Trophoblast cell (in vitro differentiated cells and primary cell): ENCODE data around the gene AP4S1.
A peak's percentile ranks its signal among the peaks of the same experiment; 100 is the strongest.

Experiments used
- DNase-seq, 2 donors: peaks; one replicate each; pipeline ENCODE4 v3.0.0-alpha.2; 2016
- H2AFZ ChIP-seq: 2 replicates; pipeline ENCODE4 v1.6.1; 2013; ENCODE audit warnings: low read length, moderate library complexity, mild to moderate bottlenecking; ENCODE audit not compliant: insufficient read depth, poor library complexity
- H2AK5ac ChIP-seq: 2 replicates; pipeline ENCODE4 v1.6.1; 2013; ENCODE audit warnings: mild to moderate bottlenecking, low read length
- H2BK120ac ChIP-seq: 2 replicates; pipeline ENCODE4 v1.6.1; 2013; ENCODE audit warnings: low read length, mild to moderate bottlenecking, moderate library complexity; ENCODE audit not compliant: insufficient read depth, poor library complexity
- H2BK12ac ChIP-seq: 2 replicates; pipeline ENCODE4 v1.6.1; 2013; ENCODE audit warnings: mild to moderate bottlenecking, low read length, moderate library complexity
- H2BK5ac ChIP-seq: 2 replicates; pipeline ENCODE4 v1.6.1; 2013; ENCODE audit warnings: low read length, low read depth, moderate library complexity, mild to moderate bottlenecking; ENCODE audit not compliant: poor library complexity
- H3K14ac ChIP-seq: 2 replicates; pipeline ENCODE4 v1.6.1; 2013; ENCODE audit warnings: mild to moderate bottlenecking, low read length
- H3K18ac ChIP-seq: 2 replicates; pipeline ENCODE4 v1.6.1; 2013; ENCODE audit warnings: mild to moderate bottlenecking, low read length
- H3K23ac ChIP-seq: 2 replicates; pipeline ENCODE4 v1.6.1; 2013; ENCODE audit warnings: low read length
- H3K27ac ChIP-seq: 2 replicates; pipeline ENCODE4 v1.5.1; 2013; ENCODE audit warnings: low read depth, mild to moderate bottlenecking, inconsistent platforms, low read length, moderate library complexity
- H3K27me3 ChIP-seq: 2 replicates; pipeline ENCODE4 v1.6.1; 2013; ENCODE audit warnings: inconsistent platforms, mild to moderate bottlenecking, low read length, moderate library complexity; ENCODE audit not compliant: insufficient read depth
- H3K36me3 ChIP-seq, 2 experiments: 1 replicate in 1 of 2; 2 replicates in 1 of 2; pipeline ENCODE4 v1.6.1; 2013; ENCODE audit warnings: low read length in 2 of 2, mild to moderate bottlenecking in 2 of 2, moderate library complexity in 1 of 2; ENCODE audit not compliant: insufficient read depth in 2 of 2, control insufficient read depth in 1 of 2
- H3K4ac ChIP-seq: 2 replicates; pipeline ENCODE4 v1.6.1; 2013; ENCODE audit warnings: low read depth, mild to moderate bottlenecking, low read length, moderate library complexity
- H3K4me1 ChIP-seq, 2 experiments: 1 replicate in 1 of 2; 2 replicates in 1 of 2; pipeline ENCODE4 v1.6.1; 2013; ENCODE audit warnings: low read length in 2 of 2, mild to moderate bottlenecking in 2 of 2, moderate library complexity in 1 of 2; ENCODE audit not compliant: insufficient read depth in 2 of 2, control insufficient read depth in 1 of 2
- H3K4me2 ChIP-seq: 2 replicates; pipeline ENCODE4 v1.6.1; 2013; ENCODE audit warnings: inconsistent platforms, mild to moderate bottlenecking, low read length, moderate library complexity
- H3K4me3 ChIP-seq: 2 replicates; pipeline ENCODE4 v1.5.1; 2013; ENCODE audit warnings: mild to moderate bottlenecking, low read depth, low read length, inconsistent platforms
- H3K79me1 ChIP-seq: one replicate; pipeline ENCODE4 v1.6.1; 2013; ENCODE audit warnings: low read length
- H3K79me2 ChIP-seq: 2 replicates; pipeline ENCODE4 v1.6.1; 2013; ENCODE audit warnings: low read length, mild to moderate bottlenecking; ENCODE audit not compliant: control insufficient read depth, insufficient read depth, poor library complexity
- H3K9ac ChIP-seq: 2 replicates; pipeline ENCODE4 v1.6.1; 2013; ENCODE audit warnings: mild to moderate bottlenecking, low read length
- H3K9me3 ChIP-seq: 2 replicates; pipeline ENCODE4 v1.6.1; 2013; ENCODE audit warnings: low read depth, mild to moderate bottlenecking, control low read depth, inconsistent platforms, low read length; ENCODE audit not compliant: insufficient read depth
- H4K12ac ChIP-seq: 2 replicates; pipeline ENCODE4 v1.6.1; 2013; ENCODE audit warnings: low read depth, mild to moderate bottlenecking, low read length, moderate library complexity
- H4K8ac ChIP-seq: 2 replicates; pipeline ENCODE4 v1.6.1; 2013; ENCODE audit warnings: low read depth, mild to moderate bottlenecking, low read length, moderate library complexity
- H4K91ac ChIP-seq: one replicate; pipeline ENCODE4 v1.6.1; 2013; ENCODE audit warnings: low read depth, mild to moderate bottlenecking, low read length, moderate library complexity
- WGBS: extraction: QIAGEN DNeasy Blood & Tissue Kit; methylation state at CpG from one replicate; pipeline ENCODE4 v1.1.7; 2013; ENCODE audit warnings: missing lambda C conversion rate; ENCODE audit not compliant: insufficient read length, insufficient coverage; ENCODE audit errors: extremely low coverage; 5-methylcytosine and 5-hydroxymethylcytosine counted together

AP4S1 gene

DNA sequence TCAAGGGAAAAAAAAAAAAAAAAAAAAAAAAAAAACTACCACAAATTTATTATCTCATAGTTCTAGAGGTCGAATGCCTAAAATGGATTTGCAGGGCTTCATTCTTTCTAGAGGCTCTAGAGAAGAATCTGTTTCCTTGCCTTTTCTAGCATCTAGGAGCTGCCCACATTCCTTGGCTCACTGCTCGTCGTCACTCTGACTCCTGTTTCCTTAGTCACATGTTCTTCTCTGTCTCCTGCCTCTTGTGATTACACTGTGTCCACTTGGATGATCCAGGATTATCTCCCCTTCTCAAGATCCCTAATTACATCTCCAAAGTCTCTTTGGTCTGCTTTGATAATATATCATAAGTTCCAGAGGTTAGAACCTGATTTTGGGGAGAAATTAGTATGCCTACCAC, 93.4 kb downstream of the AP4S1 start:
- Histone ChIP-seq H3K79me1 (no peaks in the 10 kb centered on the region), H2AFZ (no peak overlapping the region), H4K12ac (no peak overlapping the region), H3K4me2 (no peak overlapping the region), H4K8ac (no peak overlapping the region), H3K36me3 (peaks cover 29 to 41% of the 10 kb centered on the region in 2 experiments), H3K18ac (no peak overlapping the region), H3K27ac (no peak overlapping the region), H2BK12ac (no peak overlapping the region), H3K4me3 (no peak overlapping the region), H2BK120ac (no peak overlapping the region), H4K91ac (no peak overlapping the region), H3K23ac (no peak overlapping the region), H3K14ac (no peak overlapping the region), H3K4ac (no peak overlapping the region), H3K9ac (no peak overlapping the region), H3K27me3 (no peaks in the 10 kb centered on the region), H3K4me1 (no peaks in the 10 kb centered on the region), H2BK5ac (no peak overlapping the region), H2AK5ac (no peak overlapping the region), H3K79me2 (no peaks in the 10 kb centered on the region), H3K9me3 (peaks cover 3% of the 10 kb centered on the region)
- DNase-seq = no peak
- no CpG with 5 or more reads among the region's 3 CpGs for WGBS

DNA sequence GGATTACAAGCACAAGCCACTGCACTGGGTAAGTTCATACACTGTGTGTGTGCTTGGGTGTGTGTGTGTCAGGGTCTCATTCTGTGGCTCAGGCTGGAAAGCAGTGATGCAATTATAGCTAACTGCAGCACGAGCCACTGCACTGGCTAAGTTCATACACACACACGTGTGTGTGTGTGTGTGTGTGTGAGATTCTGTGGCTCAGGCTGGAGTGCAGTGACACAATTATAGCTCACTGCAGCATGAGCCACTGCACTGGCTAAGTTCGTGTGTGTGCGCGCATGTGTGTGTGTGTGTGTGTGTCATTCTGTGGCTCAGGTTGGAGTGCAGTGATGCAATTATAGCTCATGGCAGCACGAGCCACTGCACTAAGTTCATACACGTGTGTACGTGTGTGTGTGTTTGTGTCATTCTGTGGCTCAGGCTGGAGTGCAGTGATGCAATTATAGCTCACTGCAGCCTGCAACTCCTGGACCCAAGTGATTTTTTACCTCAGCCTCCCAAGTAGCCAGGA, 96.7 kb downstream of the AP4S1 start:
- H4K91ac ChIP-seq = no peak overlapping the region
- no peak for DNase-seq
- H3K18ac ChIP-seq = no peak overlapping the region
- no peaks in the 10 kb centered on the region for H3K79me1 ChIP-seq
- no peak overlapping the region for H2BK5ac ChIP-seq
- no CpG with 5 or more reads among the region's 8 CpGs for WGBS
- H3K27me3 ChIP-seq = no peaks in the 10 kb centered on the region
- no peaks in the 10 kb centered on the region for H3K4me1 ChIP-seq
- H4K8ac ChIP-seq = no peak overlapping the region
- no peak overlapping the region for H3K4me3 ChIP-seq
- no peaks in the 10 kb centered on the region for H3K79me2 ChIP-seq
- no peak overlapping the region for H3K9ac ChIP-seq
- H3K14ac ChIP-seq = no peak overlapping the region
- H3K4me2 ChIP-seq = no peak overlapping the region
- no peak overlapping the region for H2AFZ ChIP-seq
- peak overlapping the region; percentile 54 for H3K23ac ChIP-seq
- peaks cover 3% of the 10 kb centered on the region for H3K9me3 ChIP-seq
- H3K27ac ChIP-seq = no peak overlapping the region
- H3K4ac ChIP-seq = no peak overlapping the region
- no peak overlapping the region for H2AK5ac ChIP-seq
- no peak overlapping the region for H2BK12ac ChIP-seq
- H3K36me3 ChIP-seq = peaks cover 25 to 33% of the 10 kb centered on the region in 2 experiments
- H2BK120ac ChIP-seq = no peak overlapping the region
- H4K12ac ChIP-seq = no peak overlapping the region

DNA sequence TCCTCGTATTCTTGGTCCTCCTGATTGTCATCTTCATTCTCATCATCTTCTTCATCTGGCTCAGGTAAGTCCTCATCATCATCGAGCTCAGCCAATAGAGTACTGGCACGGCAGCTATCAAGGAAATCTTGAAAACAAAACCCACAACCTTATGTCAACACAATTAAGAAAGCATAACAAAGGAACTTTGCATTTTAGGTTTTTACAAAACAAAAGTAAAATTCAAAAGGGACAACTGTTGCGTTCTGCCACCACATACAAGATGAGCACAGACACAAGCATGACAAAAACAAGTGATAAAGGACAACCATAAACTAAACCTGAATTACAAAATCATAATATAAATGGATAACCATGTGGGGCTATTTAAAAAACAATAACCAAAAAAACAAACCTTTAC, 97.5 kb downstream of the AP4S1 start:
- WGBS = no CpG with 5 or more reads among the region's 4 CpGs

DNA sequence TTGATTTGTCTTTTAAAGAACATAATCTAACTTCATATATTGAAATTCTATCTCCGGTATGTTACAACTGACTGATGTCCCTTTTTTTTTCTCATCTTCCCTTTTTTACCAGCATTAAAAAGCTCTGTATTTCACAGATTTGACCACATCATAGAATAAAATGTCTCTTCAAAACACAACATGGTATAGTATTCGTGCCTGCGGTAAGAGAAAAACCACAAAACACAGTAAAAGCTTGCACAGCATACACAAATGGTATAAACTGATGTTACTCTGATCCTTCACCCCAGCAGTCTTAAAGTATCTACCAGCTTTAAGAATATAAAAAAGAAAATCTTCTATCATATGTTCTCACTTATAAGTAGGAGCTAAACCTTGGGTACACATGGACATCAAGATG, 98.7 kb downstream of the AP4S1 start:
- H3K14ac ChIP-seq = no peak overlapping the region
- H3K23ac ChIP-seq = no peak overlapping the region
- H4K91ac ChIP-seq = no peak overlapping the region
- no peak overlapping the region for H3K4me2 ChIP-seq
- no peak overlapping the region for H2AK5ac ChIP-seq
- no peak overlapping the region for H2AFZ ChIP-seq
- H3K4me3 ChIP-seq = no peak overlapping the region
- H2BK5ac ChIP-seq = no peak overlapping the region
- H4K8ac ChIP-seq = no peak overlapping the region
- WGBS = no CpG with 5 or more reads among the region's 3 CpGs
- H3K4ac ChIP-seq = no peak overlapping the region
- DNase-seq = no peak
- H2BK120ac ChIP-seq = no peak overlapping the region
- H3K9me3 ChIP-seq = peaks cover 3% of the 10 kb centered on the region
- no peak overlapping the region for H2BK12ac ChIP-seq
- H3K4me1 ChIP-seq = no peaks in the 10 kb centered on the region
- H4K12ac ChIP-seq = no peak overlapping the region
- H3K36me3 ChIP-seq = peaks cover 27 to 33% of the 10 kb centered on the region in 2 experiments
- no peaks in the 10 kb centered on the region for H3K79me2 ChIP-seq
- no peaks in the 10 kb centered on the region for H3K79me1 ChIP-seq
- H3K27ac ChIP-seq = no peak overlapping the region
- H3K9ac ChIP-seq = no peak overlapping the region
- H3K18ac ChIP-seq = no peak overlapping the region
- H3K27me3 ChIP-seq = no peaks in the 10 kb centered on the region

More for the DNA sequence above, 97.5 kb downstream of the AP4S1 start:
- Histone ChIP-seq H4K8ac (no peak overlapping the region), H3K23ac (no peak overlapping the region), H3K18ac (no peak overlapping the region), H2AFZ (no peak overlapping the region), H4K12ac (no peak overlapping the region), H2BK5ac (no peak overlapping the region), H3K79me2 (no peaks in the 10 kb centered on the region), H2BK12ac (no peak overlapping the region), H3K4me2 (no peak overlapping the region), H3K4me1 (no peaks in the 10 kb centered on the region), H4K91ac (no peak overlapping the region), H3K9ac (no peak overlapping the region), H3K14ac (no peak overlapping the region), H3K27ac (no peak overlapping the region), H2BK120ac (no peak overlapping the region), H3K27me3 (no peaks in the 10 kb centered on the region), H3K4ac (no peak overlapping the region), H3K36me3 (peaks cover 28 to 32% of the 10 kb centered on the region in 2 experiments), H3K4me3 (no peak overlapping the region), H2AK5ac (no peak overlapping the region), H3K79me1 (no peaks in the 10 kb centered on the region), H3K9me3 (peaks cover 3% of the 10 kb centered on the region)
- DNase-seq = no peak
